ENCODE data around the gene PDK3. TPM values are rescaled to one million over a fixed set of nuclear protein-coding genes. Genes with fewer than 3 reads are reported as not detected.

PDK3 gene
- total RNA-seq, 1 experiment from 2014 or later, result 22.6 TPM

- no peak overlapping the region for H3K4me2 ChIP-seq (ENCODE audit: low read length)
- no TSS peak for BruUV-seq (replicated peaks)
- no peak overlapping the region for H3K9ac ChIP-seq (ENCODE audit: low read length)
- no peaks in the 10 kb centered on the region for H3K4me1 ChIP-seq (ENCODE audit: insufficient read depth, low read length)
- ChIA-PET POLR2A (ENCODE audit: unreplicated experiment) (no interaction called here), CTCF (interaction anchor here (0.7 kb wide), 1 partner anchor 76 kb away, joined by 5 read pairs; no protein-coding TSS in a partner anchor)
- H3F3A ChIP-seq (ENCODE audit: low read length, unreplicated experiment), result no peaks in the 10 kb centered on the region
- no peaks in the 10 kb centered on the region for H3K9me3 ChIP-seq (ENCODE audit: low read length)
- TF ChIP-seq CTCF (conservative IDR thresholded peaks at IDR 0.05; ENCODE audit: low read depth, low read length), result no peak
- TF ChIP-seq EZH2 (IDR thresholded peaks at IDR 0.05; ENCODE audit: low read length, unreplicated experiment), result no peak
- TF ChIP-seq EZH2phosphoT487 (IDR thresholded peaks at IDR 0.05; ENCODE audit: borderline replicate concordance, low read length), result no peak
- no peaks in the 10 kb centered on the region for H4K20me1 ChIP-seq (ENCODE audit: low read length)
- peaks cover 16% of the 10 kb centered on the region; the same call in 1 of the 2 replicates for H3K27me3 ChIP-seq (ENCODE audit: low read length)
- no peaks in the 10 kb centered on the region for H3K36me3 ChIP-seq (ENCODE audit: low read depth, low read length)
- intact Hi-C loops (cut with micrococcal nuclease), result no loop called here
- H3K4me3 ChIP-seq (ENCODE audit: low read length), result no peak overlapping the region
- no peaks in the 10 kb centered on the region for H3K9me2 ChIP-seq (replicated peaks; ENCODE audit: low read length)
- H2AFZ ChIP-seq (ENCODE audit: low read length), result no peak overlapping the region
- DNase-seq (no peak), ATAC-seq (no peak)
- no peaks in the 10 kb centered on the region for H3K79me2 ChIP-seq (ENCODE audit: low read length)
- H3K27ac ChIP-seq (ENCODE audit: low read length), result no peak overlapping the region
These were observed 98.4 kb downstream of the PDK3 start for GRCh38 chrX:24563291-24564010.

GRCh38 chrX:24566240-24566639 is 101.2 kb downstream of the PDK3 start:
- H3K9me2 ChIP-seq (replicated peaks; ENCODE audit: low read length), result no peaks in the 10 kb centered on the region
- no peak overlapping the region for H2AFZ ChIP-seq (ENCODE audit: low read length)
- H3K79me2 ChIP-seq (ENCODE audit: low read length), result no peaks in the 10 kb centered on the region
- no peak overlapping the region for H3K4me3 ChIP-seq (ENCODE audit: low read length)
- H4K20me1 ChIP-seq (ENCODE audit: low read length), result no peaks in the 10 kb centered on the region
- POLR2A ChIA-PET (ENCODE audit: unreplicated experiment), result no interaction called here
- no peaks in the 10 kb centered on the region for H3K36me3 ChIP-seq (ENCODE audit: low read depth, low read length)
- intact Hi-C loops (cut with micrococcal nuclease), result no loop called here
- no peak overlapping the region for H3K27ac ChIP-seq (ENCODE audit: low read length)
- no peak overlapping the region for H3K9ac ChIP-seq (ENCODE audit: low read length)
- H3K4me2 ChIP-seq (ENCODE audit: low read length), result no peak overlapping the region
- DNase-seq (no peak), ATAC-seq (no peak)
- no TSS peak for BruUV-seq (replicated peaks)
- no peaks in the 10 kb centered on the region for H3K4me1 ChIP-seq (ENCODE audit: insufficient read depth, low read length)
- no peaks in the 10 kb centered on the region for H3F3A ChIP-seq (ENCODE audit: low read length, unreplicated experiment)
- TF ChIP-seq EZH2 (IDR thresholded peaks at IDR 0.05; ENCODE audit: low read length, unreplicated experiment) (no peak), CTCF (conservative IDR thresholded peaks at IDR 0.05; ENCODE audit: low read depth, low read length) (no peak), EZH2phosphoT487 (IDR thresholded peaks at IDR 0.05; ENCODE audit: borderline replicate concordance, low read length) (no peak)
- CTCF ChIA-PET, result no interaction called here
- H3K9me3 ChIP-seq (ENCODE audit: low read length), result no peaks in the 10 kb centered on the region
- H3K27me3 ChIP-seq (ENCODE audit: low read length), result peaks cover 16% of the 10 kb centered on the region; the same call in 1 of the 2 replicates

GRCh38 chrX:24567169-24567568 is 102.1 kb downstream of the PDK3 start:
- TF ChIP-seq EZH2phosphoT487 (IDR thresholded peaks at IDR 0.05; ENCODE audit: borderline replicate concordance, low read length) (no peak), CTCF (conservative IDR thresholded peaks at IDR 0.05; ENCODE audit: low read depth, low read length) (no peak), EZH2 (IDR thresholded peaks at IDR 0.05; ENCODE audit: low read length, unreplicated experiment) (no peak)
- H3K4me3 ChIP-seq (ENCODE audit: low read length), result no peak overlapping the region
- H3K9me3 ChIP-seq (ENCODE audit: low read length), result no peaks in the 10 kb centered on the region
- intact Hi-C loops (cut with micrococcal nuclease), result no loop called here
- no TSS peak for BruUV-seq (replicated peaks)
- H3K79me2 ChIP-seq (ENCODE audit: low read length), result no peaks in the 10 kb centered on the region
- no peaks in the 10 kb centered on the region for H3K36me3 ChIP-seq (ENCODE audit: low read depth, low read length)
- ChIA-PET CTCF (no interaction called here), POLR2A (ENCODE audit: unreplicated experiment) (no interaction called here)
- H3K27me3 ChIP-seq (ENCODE audit: low read length), result peaks cover 12% of the 10 kb centered on the region; the same call in 1 of the 2 replicates
- no peak overlapping the region for H3K27ac ChIP-seq (ENCODE audit: low read length)
- H3K9me2 ChIP-seq (replicated peaks; ENCODE audit: low read length), result no peaks in the 10 kb centered on the region
- ATAC-seq (no peak), DNase-seq (no peak)
- no peak overlapping the region for H2AFZ ChIP-seq (ENCODE audit: low read length)
- no peak overlapping the region for H3K9ac ChIP-seq (ENCODE audit: low read length)
- H3K4me2 ChIP-seq (ENCODE audit: low read length), result no peak overlapping the region
- H3K4me1 ChIP-seq (ENCODE audit: insufficient read depth, low read length), result no peaks in the 10 kb centered on the region
- H4K20me1 ChIP-seq (ENCODE audit: low read length), result no peaks in the 10 kb centered on the region
- no peaks in the 10 kb centered on the region for H3F3A ChIP-seq (ENCODE audit: low read length, unreplicated experiment)
